SK-N-SH treated with all-trans-retinoic acid at 6 μM for 48 hours (cell line): ENCODE results near the gene OLIG1.

ENCODE experiments used
- ISL1 ChIP-seq: fragments of 250-450 bp; sonication (Bioruptor Pico); IDR thresholded peaks from 2 replicates; pipeline ENCODE4 v2.1.2; 2022; ENCODE audit warnings: mild to moderate bottlenecking, moderate library complexity
- PPARA ChIP-seq: fragments of 250-450 bp; sonication (Bioruptor Pico); IDR thresholded peaks from 2 replicates; pipeline ENCODE4 v1.5.0; 2020; ENCODE audit warnings: mild to moderate bottlenecking, borderline replicate concordance
- SNAI2 ChIP-seq: fragments of 250-450 bp; sonication (Bioruptor Pico); IDR thresholded peaks from 2 replicates; pipeline ENCODE4 v1.5.0; 2020; ENCODE audit warnings: mild to moderate bottlenecking, moderate library complexity
- ZFP3 ChIP-seq: fragments of 250-450 bp; sonication (Bioruptor Pico); IDR thresholded peaks from 2 replicates; pipeline ENCODE4 v1.5.0; 2020; ENCODE audit warnings: mild to moderate bottlenecking, moderate library complexity
- ZFP30 ChIP-seq: fragments of 450-650 bp; formaldehyde crosslinking; IDR thresholded peaks from 2 replicates; pipeline ENCODE4 v1.5.0; 2022; ENCODE audit warnings: mild to moderate bottlenecking, moderate library complexity
- ZNF70 ChIP-seq: fragments of 450-650 bp; formaldehyde crosslinking; IDR thresholded peaks from 2 replicates; pipeline ENCODE4 v1.5.0; 2020; ENCODE audit warnings: mild to moderate bottlenecking, moderate library complexity
- ZNF8 ChIP-seq: fragments of 450-650 bp; formaldehyde crosslinking; IDR thresholded peaks from 2 replicates; pipeline ENCODE4 v1.5.0; 2020; ENCODE audit warnings: mild to moderate bottlenecking, moderate library complexity
- TF ChIP-seq, protein P1 (sequence below): fragments of 250-450 bp; sonication (Bioruptor Pico); IDR thresholded peaks from 2 replicates; pipeline ENCODE4 v1.8.0; 2020; ENCODE audit warnings: mild to moderate bottlenecking, moderate library complexity, borderline replicate concordance
- TF ChIP-seq, protein P2 (sequence below): fragments of 250-450 bp; sonication (Bioruptor Pico); IDR thresholded peaks from 2 replicates; pipeline ENCODE4 v1.8.0; 2021; ENCODE audit warnings: low read depth, mild to moderate bottlenecking, moderate library complexity, borderline replicate concordance
- TF ChIP-seq, protein P3 (sequence below): fragments of 250-450 bp; sonication (Bioruptor Pico); IDR thresholded peaks from 2 replicates; pipeline ENCODE4 v1.5.1; 2020; ENCODE audit warnings: low read depth, mild to moderate bottlenecking, moderate library complexity

DNA sequence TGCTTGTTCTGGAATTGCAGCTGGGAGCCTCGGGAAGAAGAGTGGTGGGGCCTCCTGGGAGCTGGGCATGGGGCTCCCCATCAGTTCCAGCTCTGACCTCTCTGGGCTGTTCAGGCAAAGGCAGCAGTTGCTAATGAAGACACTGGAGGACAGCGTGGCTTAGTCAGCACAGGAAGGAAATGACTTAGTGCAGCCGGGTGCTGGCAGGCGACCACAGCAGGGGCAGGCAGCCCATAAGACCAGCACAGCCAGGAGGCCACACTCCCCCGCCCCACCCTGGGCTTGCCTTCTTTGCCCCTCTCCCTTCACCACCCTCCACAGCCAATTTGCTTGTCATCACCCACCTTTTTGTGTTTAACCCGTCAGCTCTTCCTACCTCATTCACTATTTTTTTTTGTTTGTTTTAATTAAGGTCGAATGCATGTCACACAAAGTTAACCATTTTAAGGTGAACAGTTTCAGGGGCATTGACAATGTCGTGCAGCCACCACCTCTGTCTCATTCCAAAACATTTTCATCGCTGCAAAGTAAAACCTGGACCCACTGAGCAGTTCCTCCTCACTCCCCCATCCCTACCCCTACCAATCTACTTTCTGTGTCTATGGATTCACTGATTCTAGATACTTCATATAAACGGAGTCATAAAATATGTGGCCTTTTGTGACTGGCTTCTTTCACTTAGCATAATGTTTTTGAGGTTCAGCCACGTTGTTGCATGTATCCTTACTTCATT is 33.3 kb upstream of the OLIG1 start:
- TF ChIP-seq, protein P1, sequence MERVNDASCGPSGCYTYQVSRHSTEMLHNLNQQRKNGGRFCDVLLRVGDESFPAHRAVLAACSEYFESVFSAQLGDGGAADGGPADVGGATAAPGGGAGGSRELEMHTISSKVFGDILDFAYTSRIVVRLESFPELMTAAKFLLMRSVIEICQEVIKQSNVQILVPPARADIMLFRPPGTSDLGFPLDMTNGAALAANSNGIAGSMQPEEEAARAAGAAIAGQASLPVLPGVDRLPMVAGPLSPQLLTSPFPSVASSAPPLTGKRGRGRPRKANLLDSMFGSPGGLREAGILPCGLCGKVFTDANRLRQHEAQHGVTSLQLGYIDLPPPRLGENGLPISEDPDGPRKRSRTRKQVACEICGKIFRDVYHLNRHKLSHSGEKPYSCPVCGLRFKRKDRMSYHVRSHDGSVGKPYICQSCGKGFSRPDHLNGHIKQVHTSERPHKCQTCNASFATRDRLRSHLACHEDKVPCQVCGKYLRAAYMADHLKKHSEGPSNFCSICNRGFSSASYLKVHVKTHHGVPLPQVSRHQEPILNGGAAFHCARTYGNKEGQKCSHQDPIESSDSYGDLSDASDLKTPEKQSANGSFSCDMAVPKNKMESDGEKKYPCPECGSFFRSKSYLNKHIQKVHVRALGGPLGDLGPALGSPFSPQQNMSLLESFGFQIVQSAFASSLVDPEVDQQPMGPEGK (CRISPR knock-in tag): no peak
- no peak for TF ChIP-seq ZNF8 (CRISPR knock-in tag)
- TF ChIP-seq, protein P2, sequence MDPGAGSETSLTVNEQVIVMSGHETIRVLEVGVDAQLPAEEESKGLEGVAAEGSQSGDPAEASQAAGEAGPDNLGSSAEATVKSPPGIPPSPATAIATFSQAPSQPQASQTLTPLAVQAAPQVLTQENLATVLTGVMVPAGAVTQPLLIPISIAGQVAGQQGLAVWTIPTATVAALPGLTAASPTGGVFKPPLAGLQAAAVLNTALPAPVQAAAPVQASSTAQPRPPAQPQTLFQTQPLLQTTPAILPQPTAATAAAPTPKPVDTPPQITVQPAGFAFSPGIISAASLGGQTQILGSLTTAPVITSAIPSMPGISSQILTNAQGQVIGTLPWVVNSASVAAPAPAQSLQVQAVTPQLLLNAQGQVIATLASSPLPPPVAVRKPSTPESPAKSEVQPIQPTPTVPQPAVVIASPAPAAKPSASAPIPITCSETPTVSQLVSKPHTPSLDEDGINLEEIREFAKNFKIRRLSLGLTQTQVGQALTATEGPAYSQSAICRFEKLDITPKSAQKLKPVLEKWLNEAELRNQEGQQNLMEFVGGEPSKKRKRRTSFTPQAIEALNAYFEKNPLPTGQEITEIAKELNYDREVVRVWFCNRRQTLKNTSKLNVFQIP (CRISPR knock-in tag): no peak
- TF ChIP-seq ZFP3 (CRISPR knock-in tag): no peak
- TF ChIP-seq SNAI2 (CRISPR knock-in tag): no peak
- TF ChIP-seq PPARA (CRISPR knock-in tag): no peak
- no peak for TF ChIP-seq ISL1
- no peak for TF ChIP-seq ZFP30 (CRISPR knock-in tag)
- TF ChIP-seq, protein P3, sequence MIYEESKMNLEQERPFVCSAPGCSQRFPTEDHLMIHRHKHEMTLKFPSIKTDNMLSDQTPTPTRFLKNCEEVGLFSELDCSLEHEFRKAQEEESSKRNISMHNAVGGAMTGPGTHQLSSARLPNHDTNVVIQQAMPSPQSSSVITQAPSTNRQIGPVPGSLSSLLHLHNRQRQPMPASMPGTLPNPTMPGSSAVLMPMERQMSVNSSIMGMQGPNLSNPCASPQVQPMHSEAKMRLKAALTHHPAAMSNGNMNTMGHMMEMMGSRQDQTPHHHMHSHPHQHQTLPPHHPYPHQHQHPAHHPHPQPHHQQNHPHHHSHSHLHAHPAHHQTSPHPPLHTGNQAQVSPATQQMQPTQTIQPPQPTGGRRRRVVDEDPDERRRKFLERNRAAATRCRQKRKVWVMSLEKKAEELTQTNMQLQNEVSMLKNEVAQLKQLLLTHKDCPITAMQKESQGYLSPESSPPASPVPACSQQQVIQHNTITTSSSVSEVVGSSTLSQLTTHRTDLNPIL (CRISPR knock-in tag): no peak
- TF ChIP-seq ZNF70 (CRISPR knock-in tag): no peak
